ENCODE measurements around the gene ADGRB2.

The ADGRB2 gene

GRCh38 chr1:31744165-31744888, 19.8 kb downstream of the ADGRB2 start:
- intact Hi-C loops (cut with DNase I; ENCODE audit: low total_unique reads) = no loop called here
- no peaks in the 10 kb centered on the region for H3K36me3 ChIP-seq
- no peak for TF ChIP-seq CTCF (IDR thresholded peaks at IDR 0.05)
- no peaks in the 10 kb centered on the region for H3K27me3 ChIP-seq
- no peak overlapping the region for H3K27ac ChIP-seq
- H3K4me3 ChIP-seq = no peak overlapping the region
- no peaks in the 10 kb centered on the region for H3K9me3 ChIP-seq
- peaks cover 0 to 10% (median 4%) of the 10 kb centered on the region in 4 donors for H3K4me1 ChIP-seq
- DNase-seq = no peak

DNA sequence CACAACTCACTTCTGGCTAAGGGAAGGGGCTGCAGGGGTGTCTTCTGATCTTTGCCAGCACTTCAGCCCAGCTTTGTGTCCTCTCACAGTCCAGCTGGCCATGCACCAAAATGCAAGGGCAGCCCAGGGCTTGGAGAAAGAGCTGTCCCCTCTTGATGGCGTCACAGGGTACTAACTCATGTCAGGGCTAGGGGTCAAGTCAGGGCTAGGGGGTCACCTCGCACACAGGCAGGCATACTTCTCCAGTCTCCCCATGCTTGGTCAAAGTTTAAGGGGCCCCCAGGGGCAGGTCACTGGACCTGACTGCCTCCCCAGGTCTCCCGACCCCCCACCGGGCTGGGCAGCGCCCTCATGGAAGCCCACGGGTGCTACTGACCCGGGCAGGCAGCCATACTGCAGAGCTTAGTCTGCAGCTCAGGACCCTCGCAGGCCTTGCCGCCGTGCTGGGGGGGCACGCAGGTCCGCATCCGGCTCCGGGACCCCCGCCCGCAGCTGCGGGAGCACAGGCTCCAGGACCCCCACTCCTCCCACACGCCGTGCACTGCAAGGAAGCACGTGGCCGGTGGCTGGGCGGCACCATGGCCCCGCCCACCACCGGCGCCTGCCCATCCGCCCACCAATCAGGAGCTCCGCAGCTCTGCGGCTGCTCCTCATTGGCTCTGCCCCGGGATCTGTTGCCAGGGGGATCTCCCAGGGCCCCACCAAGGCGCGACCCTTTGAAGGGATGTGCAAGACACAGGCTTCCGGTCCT, 21.5 kb downstream of the ADGRB2 start:
- DNase-seq = no peak
- H3K9me3 ChIP-seq = no peaks in the 10 kb centered on the region
- no peak for TF ChIP-seq CTCF (IDR thresholded peaks at IDR 0.05)
- no peak overlapping the region for H3K27ac ChIP-seq
- H3K36me3 ChIP-seq = no peaks in the 10 kb centered on the region
- no peaks in the 10 kb centered on the region for H3K27me3 ChIP-seq
- H3K4me1 ChIP-seq = peaks cover 0 to 10% (median 4%) of the 10 kb centered on the region in 4 donors
- intact Hi-C loops (cut with DNase I; ENCODE audit: low total_unique reads) = no loop called here
- H3K4me3 ChIP-seq = no peak overlapping the region

GRCh38 chr1:31739346-31739745, 24.8 kb downstream of the ADGRB2 start:
- H3K27ac ChIP-seq = no peak overlapping the region
- H3K4me3 ChIP-seq = no peak overlapping the region
- TF ChIP-seq CTCF (IDR thresholded peaks at IDR 0.05) = no peak
- no peaks in the 10 kb centered on the region for H3K27me3 ChIP-seq
- no peak for DNase-seq
- no peaks in the 10 kb centered on the region for H3K9me3 ChIP-seq
- H3K36me3 ChIP-seq = no peaks in the 10 kb centered on the region
- intact Hi-C loops (cut with DNase I; ENCODE audit: low total_unique reads) = no loop called here
- H3K4me1 ChIP-seq = no peaks in the 10 kb centered on the region

DNA sequence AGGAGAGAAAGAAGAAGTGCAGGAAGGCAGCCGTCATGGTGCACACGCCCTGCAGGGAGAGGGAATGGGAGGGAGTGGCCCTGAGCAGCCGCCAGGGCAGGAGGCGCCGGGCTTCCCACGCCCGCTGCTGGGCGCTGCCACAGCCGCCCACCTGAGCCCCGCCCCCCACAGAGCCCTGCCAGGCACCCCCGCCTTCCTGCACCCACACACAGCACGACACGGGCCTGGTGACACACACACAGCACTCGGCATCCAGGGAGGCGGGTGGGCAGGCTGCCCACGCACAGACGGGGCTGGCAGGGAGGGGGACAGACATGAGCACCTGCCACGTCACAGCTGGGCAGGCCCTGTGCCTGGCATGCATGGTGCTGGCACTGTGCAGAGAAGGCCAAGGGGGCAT, 27.5 kb downstream of the ADGRB2 start:
- DNase-seq = no peak
- TF ChIP-seq CTCF (IDR thresholded peaks at IDR 0.05) = no peak
- Histone ChIP-seq H3K9me3 (no peaks in the 10 kb centered on the region), H3K4me1 (no peaks in the 10 kb centered on the region), H3K36me3 (no peaks in the 10 kb centered on the region), H3K4me3 (no peak overlapping the region), H3K27me3 (no peaks in the 10 kb centered on the region), H3K27ac (no peak overlapping the region)
- intact Hi-C loops (cut with DNase I; ENCODE audit: low total_unique reads) = no loop called here

DNA sequence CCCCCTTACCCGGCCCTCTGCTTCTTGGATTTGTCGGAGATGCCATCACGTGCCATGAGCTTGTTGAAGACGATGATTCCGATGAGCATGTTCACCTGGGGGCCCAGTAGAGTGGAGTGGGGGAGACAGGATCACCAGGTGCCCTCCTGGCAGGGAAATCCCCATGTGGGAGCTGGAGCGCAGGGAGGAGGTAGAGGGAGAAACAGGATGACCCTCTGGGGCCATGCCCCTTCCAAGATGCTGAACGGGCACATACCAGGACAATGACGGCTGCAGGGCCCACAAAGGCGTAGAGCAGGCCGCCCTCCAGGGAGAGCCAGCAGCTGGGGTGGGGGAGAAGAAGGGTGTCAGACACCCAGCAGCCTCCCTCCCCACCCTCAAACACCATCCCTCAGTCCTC, 28.6 kb downstream of the ADGRB2 start:
- no peaks in the 10 kb centered on the region for H3K36me3 ChIP-seq
- DNase-seq = no peak
- no peaks in the 10 kb centered on the region for H3K27me3 ChIP-seq
- intact Hi-C loops (cut with DNase I; ENCODE audit: low total_unique reads) = no loop called here
- no peaks in the 10 kb centered on the region for H3K4me1 ChIP-seq
- no peak overlapping the region for H3K4me3 ChIP-seq
- TF ChIP-seq CTCF (IDR thresholded peaks at IDR 0.05) = no peak
- H3K9me3 ChIP-seq = no peaks in the 10 kb centered on the region
- no peak overlapping the region for H3K27ac ChIP-seq

All from tibial artery (tissue), 4 donors.